Stimulated activated CD4-positive, alpha-beta T cell treated with anti-CD3 and anti-CD28 coated beads, Interleukin-12 subunit alpha, Interleukin-12 subunit beta, amount 100 ng/mL, for 24 hours (primary cell): ENCODE results near the gene YWHAH.

Experiments
- DNase-seq, 2 experiments: peaks; one replicate each; pipeline ENCODE4 v3.0.0-alpha.2; 2020; ENCODE audit warnings: low read depth in 2 of 2

Gene YWHAH

DNA sequence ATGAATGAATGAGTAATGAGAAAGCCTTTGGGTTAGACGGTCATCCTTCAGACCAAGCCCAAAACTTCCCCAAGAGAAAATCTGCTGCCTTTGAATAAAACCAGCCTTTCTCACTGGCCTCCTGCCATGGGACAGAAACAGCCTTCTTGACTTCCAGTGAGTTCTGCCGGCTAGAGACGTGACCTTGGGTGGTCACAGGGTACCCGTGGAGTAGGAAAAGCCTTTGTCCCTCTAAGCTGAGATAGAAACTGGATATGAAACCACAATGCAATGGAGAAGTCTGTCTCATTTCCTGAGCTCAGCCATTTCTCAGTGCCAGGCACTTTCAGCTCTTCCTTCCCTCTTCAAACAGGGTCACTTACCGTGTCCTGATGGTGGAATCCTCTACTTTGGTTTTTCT lies 21.2 kb upstream of the YWHAH start:
- no peak for DNase-seq

- no peak for DNase-seq
Observed at GRCh38 chr22:31923747-31924146, 20.6 kb upstream of the YWHAH start.

DNA sequence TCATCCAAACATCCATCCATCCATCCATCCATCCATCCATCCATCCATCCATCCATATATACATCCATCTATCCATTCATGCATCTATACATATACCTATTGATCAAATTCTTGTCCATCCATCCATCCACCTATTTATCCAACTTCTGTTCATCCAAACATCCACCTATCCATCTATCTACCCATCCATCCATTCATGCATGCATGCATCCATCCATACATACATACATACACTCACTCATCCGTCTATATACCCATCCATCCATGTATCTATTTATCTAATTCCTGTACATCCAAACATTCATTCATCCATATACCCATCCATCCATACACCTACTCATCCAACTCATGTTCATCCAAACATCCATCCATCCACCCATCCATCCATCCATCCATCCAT lies 19.3 kb upstream of the YWHAH start:
- no peak for DNase-seq

- DNase-seq = no peak
Observed at GRCh38 chr22:31926024-31926423, 18.3 kb upstream of the YWHAH start.

- no peak for DNase-seq
Observed at GRCh38 chr22:31926969-31927368, 17.4 kb upstream of the YWHAH start.

DNA sequence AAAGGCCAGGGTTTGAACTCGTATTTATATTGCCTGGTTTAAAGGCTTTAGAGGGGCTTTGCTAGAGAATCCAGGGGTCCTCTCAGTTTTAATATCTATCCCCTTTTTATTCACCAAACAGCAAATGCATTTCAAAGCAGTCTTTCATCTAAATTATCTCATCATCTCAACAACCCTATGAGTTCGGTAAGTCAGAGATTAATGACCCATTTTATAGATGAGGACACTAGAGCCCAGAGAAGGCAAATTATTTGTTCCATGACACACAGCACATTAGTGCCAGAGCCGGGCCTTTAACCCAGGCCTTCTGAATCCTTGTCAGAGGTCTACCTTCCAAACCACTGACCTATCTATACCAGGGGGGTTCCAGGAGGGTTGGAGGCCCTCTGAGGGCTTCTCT lies 16.8 kb upstream of the YWHAH start:
- DNase-seq = no peak

DNA sequence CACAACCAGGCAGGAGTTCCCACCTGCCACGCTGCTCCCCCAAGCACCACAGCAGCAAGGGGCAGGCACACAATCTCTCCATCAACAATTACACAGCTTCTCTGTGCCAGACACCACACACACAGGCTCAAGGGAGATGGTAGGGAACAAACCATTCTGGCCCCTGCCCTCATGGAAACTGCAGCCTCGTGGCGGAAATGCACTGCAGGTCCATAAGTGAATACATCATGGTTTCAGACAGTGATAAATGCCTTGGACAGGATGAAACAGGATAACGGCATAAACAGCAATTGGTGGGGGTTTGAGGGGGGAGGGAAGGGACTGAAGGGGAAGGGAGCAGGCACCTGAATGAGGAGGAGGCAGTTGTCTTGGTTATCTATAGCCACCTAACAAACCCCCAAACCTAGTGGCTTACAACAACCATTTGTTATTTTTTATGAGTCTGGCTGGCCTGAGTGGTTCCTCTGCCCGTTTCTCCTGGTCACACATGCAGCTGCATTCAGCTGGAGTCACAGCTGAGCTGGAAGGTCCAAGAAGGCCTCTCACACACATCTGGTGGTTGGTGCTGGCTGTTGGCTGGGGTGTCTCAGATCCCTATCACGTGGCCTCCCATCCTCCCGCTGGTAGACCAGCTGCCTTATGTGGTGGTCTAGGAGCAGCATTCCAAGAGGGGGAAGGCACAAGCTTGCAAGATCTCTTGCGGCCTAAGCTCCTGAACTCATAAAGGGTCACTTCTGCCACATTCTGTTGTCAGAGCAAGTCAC lies 15.0 kb upstream of the YWHAH start:
- DNase-seq = no peak

DNA sequence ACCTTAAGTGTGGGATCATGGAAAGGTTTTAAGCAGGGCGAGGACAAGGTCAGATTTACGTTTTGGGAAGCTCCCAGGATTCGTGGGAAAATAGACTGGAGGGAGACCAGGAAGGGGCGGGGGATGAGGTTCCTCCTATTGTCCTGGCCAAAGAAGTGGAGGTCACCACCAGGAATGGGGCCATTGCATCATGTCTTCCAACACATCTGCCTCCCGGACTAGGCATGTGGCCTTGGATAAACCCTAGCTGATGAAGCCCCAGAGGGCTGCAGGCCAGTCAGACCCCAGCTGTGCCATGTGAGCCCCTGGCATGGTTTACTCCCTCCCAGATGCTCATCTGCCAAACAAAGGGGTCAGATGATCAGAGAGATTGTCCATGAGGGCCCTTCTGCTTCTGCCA lies 11.5 kb upstream of the YWHAH start:
- DNase-seq = no peak

DNA sequence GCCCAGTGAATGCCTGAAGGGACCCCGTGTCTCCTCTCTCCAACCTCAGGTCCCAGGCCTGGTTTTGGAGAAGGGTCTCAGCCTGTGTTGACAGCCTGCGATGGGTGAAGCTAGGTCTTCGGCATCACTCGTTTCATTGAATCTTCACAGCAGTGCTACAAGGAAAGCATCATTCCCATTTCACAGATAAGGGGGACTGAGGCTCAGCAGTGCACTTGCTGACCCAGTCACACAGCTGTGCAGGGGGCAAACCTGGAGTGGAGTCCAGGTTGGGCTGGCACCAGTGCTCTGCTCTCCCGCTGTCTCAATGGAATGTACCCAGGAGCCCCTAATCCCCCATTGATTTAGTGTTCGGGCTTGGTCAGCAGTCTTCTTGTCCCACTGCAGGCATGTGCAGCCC lies 10.9 kb upstream of the YWHAH start:
- no peak for DNase-seq

- no peak for DNase-seq
Observed at GRCh38 chr22:31933816-31934482, 10.4 kb upstream of the YWHAH start.

DNA sequence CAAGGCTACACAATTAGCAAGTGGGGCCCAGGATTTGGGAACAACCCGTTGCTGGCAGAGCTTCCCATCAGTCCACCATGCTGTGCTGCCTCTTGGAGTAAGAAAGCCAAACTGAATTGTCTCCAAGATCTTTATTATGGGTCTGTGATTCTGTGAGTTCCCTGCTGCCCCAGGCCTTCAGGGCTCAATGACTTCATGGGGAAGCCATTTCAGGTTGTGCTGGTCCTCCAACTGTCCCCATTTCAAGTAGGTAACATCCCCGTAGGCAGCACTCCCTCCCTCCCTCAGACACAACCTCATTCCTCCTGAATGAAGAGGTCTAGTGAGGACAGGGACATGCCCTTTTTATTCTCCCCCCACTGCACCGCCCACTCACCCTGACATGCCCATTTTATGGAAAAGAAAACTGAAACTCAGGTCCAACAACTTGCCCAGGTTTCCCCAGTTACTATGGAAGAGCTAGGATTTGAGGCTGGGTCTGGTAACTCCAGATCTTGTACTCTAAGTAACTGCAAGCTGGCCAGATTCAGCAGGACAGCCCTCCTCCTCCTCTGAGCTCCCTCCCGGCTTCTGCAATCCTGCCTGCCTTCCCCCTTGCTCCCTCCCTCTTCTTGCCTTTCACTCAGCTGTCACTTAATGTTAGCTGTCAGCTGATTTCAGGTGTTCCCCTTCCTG lies 8.2 kb upstream of the YWHAH start:
- DNase-seq = no peak

DNA sequence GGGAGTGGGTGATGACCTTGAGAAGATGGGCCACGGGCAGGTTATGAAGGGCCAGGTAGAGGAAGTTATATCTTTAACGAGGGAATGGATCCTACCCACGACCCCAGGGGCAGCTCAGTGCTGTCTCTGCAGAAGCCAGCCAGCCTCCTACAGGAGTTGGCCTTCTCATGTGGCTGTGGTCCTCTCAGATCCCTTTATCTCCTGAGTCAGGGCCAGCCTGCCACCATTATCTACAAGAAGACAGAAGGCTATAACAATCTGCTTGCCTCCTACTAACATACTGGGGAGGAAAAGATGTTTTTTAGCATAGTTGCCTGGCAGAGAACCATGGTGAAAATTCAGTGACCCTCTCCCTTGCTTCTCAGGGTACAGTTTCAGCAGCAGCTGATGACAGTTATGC lies 7.0 kb upstream of the YWHAH start:
- no peak for DNase-seq

GRCh38 chr22:31938296-31938695 lies 6.0 kb upstream of the YWHAH start:
- no peak for DNase-seq

DNA sequence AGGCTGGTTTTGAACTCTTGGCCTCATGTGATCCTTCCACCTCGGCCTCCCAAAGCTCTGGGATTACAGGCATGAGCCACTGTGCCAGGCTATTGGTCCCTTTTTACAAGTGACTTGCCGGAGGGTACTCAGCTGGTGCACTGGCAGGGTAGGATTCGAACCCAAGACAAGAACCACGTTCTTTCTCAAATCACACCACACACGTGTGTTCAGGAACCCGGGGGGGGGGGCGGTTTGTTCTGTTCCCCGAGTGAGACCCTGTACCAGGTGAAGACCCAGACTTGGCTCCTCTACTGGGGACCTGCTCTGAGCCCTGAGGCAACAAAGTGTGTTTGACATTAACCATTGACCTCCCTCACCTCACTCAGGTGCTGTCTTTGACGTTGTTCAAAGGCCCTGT lies 3.8 kb upstream of the YWHAH start:
- DNase-seq = no peak

DNA sequence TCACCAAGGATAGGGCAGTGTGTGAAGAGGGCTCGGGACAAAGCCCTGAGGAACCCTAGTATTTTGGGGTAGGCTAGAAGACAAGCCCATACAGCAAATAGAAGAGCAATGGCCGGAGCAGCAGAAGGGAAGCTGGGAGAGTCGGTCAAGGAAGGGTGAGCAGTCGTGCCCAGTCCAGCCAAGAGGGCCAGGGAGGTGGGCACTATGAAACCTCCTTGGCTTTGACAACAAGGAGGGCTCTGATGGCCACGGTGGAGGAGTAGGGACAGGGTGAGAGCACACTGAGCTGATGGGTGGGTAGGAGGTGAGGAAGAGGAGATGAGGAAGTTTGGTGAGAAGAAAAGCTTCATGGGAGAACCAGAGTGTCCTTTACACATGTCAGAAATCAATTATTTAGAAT lies 2.2 kb upstream of the YWHAH start:
- DNase-seq = no peak

- no peak for DNase-seq
Observed at GRCh38 chr22:31943206-31943977, 943 bp upstream of the YWHAH start.

- DNase-seq = peak in 1 of 2 experiments; percentile 24
Observed at GRCh38 chr22:31944700-31945442, 536 bp downstream of the YWHAH start.

- no peak for DNase-seq
Observed at GRCh38 chr22:31945443-31945855, 1.1 kb downstream of the YWHAH start.

GRCh38 chr22:31945971-31946680 lies 1.8 kb downstream of the YWHAH start:
- no peak for DNase-seq

DNA sequence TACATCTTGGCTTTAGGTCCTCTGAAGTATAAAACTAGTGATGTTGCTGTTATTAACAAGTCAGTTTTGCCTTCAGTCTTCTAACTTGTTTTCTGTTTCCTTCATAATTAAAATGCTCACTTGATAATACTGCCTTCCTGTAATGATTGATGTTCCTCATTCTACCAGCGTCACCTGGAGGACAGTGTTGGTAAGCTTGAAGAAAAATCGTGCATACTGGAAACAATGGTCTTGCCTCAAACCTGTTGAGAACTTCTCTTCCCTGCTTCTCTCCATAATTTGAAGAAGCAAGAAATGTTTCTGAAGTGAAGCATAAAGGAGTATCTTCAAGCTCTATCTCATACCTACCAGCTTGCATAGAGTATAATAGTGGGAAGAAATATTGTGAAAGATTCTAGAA lies 3.0 kb downstream of the YWHAH start:
- DNase-seq = no peak

DNA sequence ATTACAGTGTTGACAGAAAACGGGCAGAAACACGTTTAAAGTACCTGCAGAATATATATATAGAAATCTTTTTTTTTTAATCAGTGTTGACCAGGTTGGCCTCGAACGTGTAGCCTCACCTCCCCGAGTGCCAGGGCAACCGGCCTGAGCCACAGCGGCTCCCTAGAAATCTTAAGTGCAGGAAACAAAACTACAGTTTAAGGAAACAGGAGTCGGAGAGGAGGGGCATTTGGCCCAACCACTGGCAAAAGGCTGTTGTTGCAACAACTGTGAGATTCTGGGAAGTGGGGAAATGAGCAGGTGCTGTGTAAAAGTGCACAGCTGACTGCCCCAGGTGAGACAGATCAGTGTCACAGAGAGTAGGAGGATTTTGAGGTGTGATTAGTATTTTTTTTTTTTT lies 3.7 kb downstream of the YWHAH start:
- DNase-seq = no peak
